ENCODE results near the gene GSTM3.
"Not testable (repeated sequence)": the region's sequence is repeated elsewhere in the genome, so short reads cannot be mapped to it uniquely, and the experiment has no call there.

GSTM3 gene

GRCh38 chr1:109726728-109727373 lies 14.0 kb downstream of the GSTM3 start:
- no peak for DNase-seq (ENCODE audit: low read depth)

GRCh38 chr1:109726007-109726406 lies 14.8 kb downstream of the GSTM3 start:
- no peak for DNase-seq (ENCODE audit: low read depth)

- no peak for DNase-seq (ENCODE audit: low read depth)
Observed at GRCh38 chr1:109725510-109725909, 15.3 kb downstream of the GSTM3 start.

GRCh38 chr1:109724933-109725332 lies 15.9 kb downstream of the GSTM3 start:
- no peak for DNase-seq (ENCODE audit: low read depth)

GRCh38 chr1:109722908-109723691 lies 17.7 kb downstream of the GSTM3 start:
- peak; percentile 25 for DNase-seq (ENCODE audit: low read depth)

DNA sequence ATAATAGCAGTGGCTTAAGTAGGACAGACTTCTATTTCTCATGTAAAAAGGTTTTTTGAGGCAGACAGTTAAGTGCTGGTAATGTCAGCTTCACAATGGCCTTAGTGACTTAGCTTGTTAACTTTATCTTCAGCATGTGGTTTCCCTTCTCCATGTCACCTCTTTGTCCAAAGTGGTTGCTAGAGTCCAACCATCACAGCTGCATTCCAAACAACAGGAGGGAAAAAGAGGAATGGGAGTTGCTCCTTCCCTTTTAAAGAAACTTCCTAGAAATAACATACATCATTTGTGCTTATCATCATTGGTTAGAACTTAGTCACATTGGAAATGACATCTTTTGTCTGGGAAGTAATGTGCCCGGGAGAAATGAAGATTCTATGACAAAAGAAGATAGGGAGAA lies 18.9 kb downstream of the GSTM3 start:
- DNase-seq (ENCODE audit: low read depth) = no peak

DNA sequence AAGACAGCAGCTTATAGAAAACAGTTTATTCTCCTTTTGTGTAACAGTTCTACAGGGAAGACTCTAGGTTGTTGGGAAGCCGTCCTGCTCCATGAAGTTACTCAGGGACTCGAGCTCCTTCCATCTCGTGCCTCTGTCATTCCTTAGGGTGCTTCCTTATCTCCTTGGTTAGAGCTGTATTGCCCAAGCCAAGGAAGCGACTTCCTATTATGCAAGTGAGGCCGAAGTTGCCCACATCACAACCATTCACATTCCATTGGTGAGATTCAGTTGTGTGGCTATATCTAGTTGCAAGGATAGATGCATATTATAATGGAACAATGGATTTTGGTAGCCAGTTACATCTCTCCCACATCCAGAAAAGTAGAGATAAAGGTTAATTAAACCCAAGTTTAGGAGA lies 19.8 kb downstream of the GSTM3 start:
- DNase-seq (ENCODE audit: low read depth) = peak; percentile 9

DNA sequence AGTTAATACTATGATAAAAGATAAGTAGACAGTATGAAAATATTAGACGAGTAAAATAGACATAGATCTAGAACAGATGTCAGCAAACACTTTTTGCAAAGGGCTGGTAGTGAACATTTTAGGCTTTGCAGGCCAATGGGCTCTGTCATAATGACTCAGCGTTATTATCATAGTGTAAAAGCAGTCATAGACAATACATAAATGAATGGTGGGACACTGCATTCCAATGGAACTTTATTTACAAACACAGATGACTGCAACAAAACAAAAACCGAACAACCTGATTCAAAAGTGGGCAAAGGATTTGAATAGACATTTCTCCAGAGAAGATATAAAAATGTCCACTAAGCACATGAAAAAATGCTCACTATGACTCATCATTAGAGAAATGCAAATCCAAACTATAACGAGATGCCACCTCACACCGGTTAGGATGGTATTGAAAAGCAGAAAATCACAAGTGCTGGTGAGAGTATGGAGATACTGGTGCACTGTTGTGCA lies 21.5 kb downstream of the GSTM3 start:
- DNase-seq (ENCODE audit: low read depth) = peak; percentile 68

GRCh38 chr1:109718495-109718894 lies 22.3 kb downstream of the GSTM3 start:
- DNase-seq (ENCODE audit: low read depth) = no peak

DNA sequence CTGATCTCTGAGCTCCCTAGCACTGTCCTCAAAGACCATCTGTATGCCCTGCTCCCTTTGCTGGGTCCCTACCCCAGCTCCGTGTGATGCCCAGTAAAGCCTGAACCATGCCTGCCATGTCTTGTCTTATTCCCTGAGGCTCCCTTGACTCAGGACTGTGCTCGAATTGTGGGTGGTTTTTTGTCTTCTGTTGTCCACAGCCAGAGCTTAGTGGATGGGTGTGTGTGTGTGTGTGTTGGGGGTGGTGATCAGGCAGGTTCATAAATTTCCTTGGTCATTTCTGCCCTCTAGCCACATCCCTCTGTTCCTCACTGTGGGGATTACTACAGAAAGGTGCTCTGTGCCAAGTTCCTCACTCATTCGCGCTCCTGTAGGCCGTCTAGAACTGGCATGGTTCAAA lies 23.1 kb downstream of the GSTM3 start:
- DNase-seq (ENCODE audit: low read depth) = no peak

GRCh38 chr1:109716570-109717090 lies 24.2 kb downstream of the GSTM3 start:
- DNase-seq (ENCODE audit: low read depth) = no peak

- no peak for DNase-seq (ENCODE audit: low read depth)
Observed at GRCh38 chr1:109716121-109716520, 24.7 kb downstream of the GSTM3 start.

DNA sequence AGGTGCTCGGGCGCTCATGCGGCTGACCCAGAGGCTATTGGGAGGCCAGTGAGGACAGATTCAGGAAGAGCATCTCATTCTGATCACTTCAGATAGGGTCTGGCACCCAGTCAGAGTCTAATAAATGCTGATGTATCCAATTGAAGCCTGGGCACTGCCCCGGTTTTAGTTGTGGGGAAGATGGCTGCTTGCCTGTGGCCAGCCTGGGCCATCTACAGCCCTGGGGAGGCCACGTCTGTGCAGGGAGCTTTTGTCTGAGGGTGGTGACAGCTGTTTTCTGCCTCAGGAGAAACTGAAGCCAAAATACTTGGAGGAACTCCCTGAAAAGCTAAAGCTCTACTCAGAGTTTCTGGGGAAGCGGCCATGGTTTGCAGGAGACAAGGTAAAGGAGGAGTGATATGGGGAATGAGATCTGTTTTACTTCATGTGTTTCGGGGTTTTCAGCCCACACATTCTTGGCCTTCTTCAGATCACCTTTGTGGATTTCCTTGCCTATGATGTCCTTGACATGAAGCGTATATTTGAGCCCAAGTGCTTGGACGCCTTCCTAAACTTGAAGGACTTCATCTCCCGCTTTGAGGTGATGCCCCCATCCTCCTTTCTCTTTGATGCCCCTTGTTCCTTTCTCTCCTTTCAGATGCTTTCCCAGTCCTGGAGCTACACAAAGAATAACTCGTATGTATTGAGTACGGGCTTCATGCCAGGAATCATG lies 26.0 kb downstream of the GSTM3 start:
- peak; percentile 0 for DNase-seq (ENCODE audit: low read depth)

- peak; percentile 0 for DNase-seq (ENCODE audit: low read depth)
Observed at GRCh38 chr1:109713636-109714035, 27.2 kb downstream of the GSTM3 start.

DNA sequence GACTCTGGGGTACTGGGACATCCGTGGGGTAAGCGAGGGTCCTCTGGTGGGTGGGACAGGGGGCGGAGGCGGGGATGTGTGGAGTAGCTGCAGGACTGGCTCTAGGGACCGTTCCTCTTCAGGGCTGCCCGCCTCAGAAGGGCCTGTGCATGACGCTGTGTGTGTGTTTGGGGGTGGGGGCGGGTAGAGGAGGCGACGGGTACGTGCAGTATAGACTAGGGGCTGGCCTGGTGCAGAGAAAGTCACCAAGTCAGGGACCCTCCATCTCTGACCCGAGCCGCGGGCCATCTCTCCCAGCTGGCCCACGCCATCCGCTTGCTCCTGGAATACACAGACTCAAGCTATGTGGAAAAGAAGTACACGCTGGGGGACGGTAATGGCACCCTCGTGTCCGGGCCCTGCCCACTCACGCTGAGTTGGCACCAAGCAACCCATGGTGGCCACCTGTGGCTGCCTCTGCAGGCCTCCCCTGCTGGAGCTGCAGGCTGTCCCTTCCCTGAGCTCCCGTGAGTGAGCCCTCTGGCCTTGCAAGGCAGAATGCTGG lies 28.4 kb downstream of the GSTM3 start:
- peak; percentile 0 for DNase-seq (ENCODE audit: low read depth)

- DNase-seq (ENCODE audit: low read depth) = peak; percentile 0
Observed at GRCh38 chr1:109711593-109712320, 29.1 kb downstream of the GSTM3 start, which contains the start of gene GSTM5. Gene GSTM5 (plus strand): TSS chr1:109712251. CDS start chr1:109712313, 62 bp downstream.

- peak; percentile 0 for DNase-seq (ENCODE audit: low read depth)
Observed at GRCh38 chr1:109709822-109710221, 31.0 kb downstream of the GSTM3 start.

- DNase-seq (ENCODE audit: low read depth) = peak; percentile 0
Observed at GRCh38 chr1:109708949-109709348, 31.9 kb downstream of the GSTM3 start.

GRCh38 chr1:109705411-109705810 lies 35.4 kb downstream of the GSTM3 start:
- DNase-seq (ENCODE audit: low read depth) = peak; percentile 0

- no peak for DNase-seq (ENCODE audit: low read depth)
Observed at GRCh38 chr1:109704173-109704572, 36.7 kb downstream of the GSTM3 start.

DNA sequence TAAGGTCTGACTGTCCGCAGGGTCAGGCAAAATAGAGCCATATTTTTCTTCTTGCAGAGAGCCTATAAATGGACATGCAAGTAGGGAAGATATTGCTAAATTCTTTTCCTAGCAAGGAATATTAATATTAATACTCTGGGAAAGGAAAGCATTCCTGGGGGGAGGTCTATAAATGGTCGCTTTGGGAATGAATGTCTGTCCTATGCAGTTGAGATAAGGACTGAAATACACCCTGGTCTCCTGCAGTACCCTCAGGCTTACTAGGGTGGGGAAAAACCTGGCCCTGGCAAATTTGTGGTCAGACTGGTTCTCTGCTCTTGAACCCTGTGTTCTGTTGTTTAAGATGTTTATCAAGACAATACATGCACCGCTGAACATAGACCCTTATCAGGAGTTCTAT lies 37.9 kb downstream of the GSTM3 start:
- not testable (repeated sequence) for DNase-seq (ENCODE audit: low read depth)
